HG02642 (cell line): ENCODE measurements around the gene GTF2H1.

ENCODE experiments used
- ATAC-seq: cut with Tn5 transposase; IDR thresholded peaks from one replicate; pipeline ENCODE4 v1.9.1; 2021; ENCODE audit warnings: mild to moderate bottlenecking; ENCODE audit not compliant: unreplicated experiment, poor library complexity

GTF2H1 gene

GRCh38 chr11:18321969-18322711 is at the start of gene GTF2H1, which contains the start of gene HPS5:
Gene GTF2H1, plus strand, starts transcription at chr11:18322567. Its CDS starts 10,508 bp downstream, at chr11:18333075.
Gene HPS5, minus strand, starts transcription at chr11:18322140. Its CDS starts 4,282 bp downstream, at chr11:18317858.
- peak; percentile 89 for ATAC-seq

GRCh38 chr11:18277565-18278271 is 44.6 kb upstream of the GTF2H1 start:
- ATAC-seq: no peak

- ATAC-seq: peak; percentile 87
Observed at GRCh38 chr11:18280438-18281045, 41.8 kb upstream of the GTF2H1 start.

GRCh38 chr11:18282626-18283025 is 39.7 kb upstream of the GTF2H1 start:
- no peak for ATAC-seq

GRCh38 chr11:18285841-18286240 is 36.5 kb upstream of the GTF2H1 start:
- ATAC-seq: no peak

GRCh38 chr11:18288911-18289310 is 33.5 kb upstream of the GTF2H1 start:
- no peak for ATAC-seq

- ATAC-seq: no peak
Observed at GRCh38 chr11:18294862-18295261, 27.5 kb upstream of the GTF2H1 start.

- no peak for ATAC-seq
Observed at GRCh38 chr11:18295316-18295715, 27.1 kb upstream of the GTF2H1 start.

- ATAC-seq: no peak
Observed at GRCh38 chr11:18299721-18300120, 22.6 kb upstream of the GTF2H1 start.

- ATAC-seq: no peak
Observed at GRCh38 chr11:18304745-18305144, 17.6 kb upstream of the GTF2H1 start.

- ATAC-seq: no peak
Observed at GRCh38 chr11:18307461-18308139, 14.8 kb upstream of the GTF2H1 start.

GRCh38 chr11:18308242-18308641 is 14.1 kb upstream of the GTF2H1 start:
- no peak for ATAC-seq

GRCh38 chr11:18309691-18310090 is 12.7 kb upstream of the GTF2H1 start:
- ATAC-seq: no peak

- no peak for ATAC-seq
Observed at GRCh38 chr11:18310800-18311340, 11.5 kb upstream of the GTF2H1 start.

- ATAC-seq: no peak
Observed at GRCh38 chr11:18312012-18312411, 10.4 kb upstream of the GTF2H1 start.

GRCh38 chr11:18312663-18313420 is 9.5 kb upstream of the GTF2H1 start:
- no peak for ATAC-seq

GRCh38 chr11:18313965-18314763 is 8.2 kb upstream of the GTF2H1 start:
- ATAC-seq: no peak

GRCh38 chr11:18314784-18315523 is 7.4 kb upstream of the GTF2H1 start:
- ATAC-seq: no peak
